Measurements from ENCODE around the gene CDK1.

Gene CDK1

DNA sequence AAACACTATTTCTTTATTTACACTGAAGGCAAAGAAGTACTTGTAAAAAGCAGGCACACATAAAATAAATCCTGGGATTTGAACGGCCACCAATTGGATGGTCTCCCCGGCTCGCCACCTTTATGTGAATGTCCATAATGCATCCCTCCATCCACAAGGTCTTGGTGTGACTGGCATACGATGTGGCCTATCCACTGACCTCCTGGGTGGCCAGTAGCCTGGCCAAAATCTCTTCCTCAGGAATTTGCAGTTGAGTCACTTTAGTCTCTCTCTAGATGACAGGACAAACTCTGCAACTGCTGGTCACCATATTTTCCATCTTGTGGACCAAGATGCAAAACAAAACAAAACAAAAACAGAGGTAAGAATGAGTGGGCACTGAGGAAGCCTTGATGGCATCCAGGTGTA, 39.1 kb downstream of the CDK1 start:
- TF ChIP-seq, protein P1, sequence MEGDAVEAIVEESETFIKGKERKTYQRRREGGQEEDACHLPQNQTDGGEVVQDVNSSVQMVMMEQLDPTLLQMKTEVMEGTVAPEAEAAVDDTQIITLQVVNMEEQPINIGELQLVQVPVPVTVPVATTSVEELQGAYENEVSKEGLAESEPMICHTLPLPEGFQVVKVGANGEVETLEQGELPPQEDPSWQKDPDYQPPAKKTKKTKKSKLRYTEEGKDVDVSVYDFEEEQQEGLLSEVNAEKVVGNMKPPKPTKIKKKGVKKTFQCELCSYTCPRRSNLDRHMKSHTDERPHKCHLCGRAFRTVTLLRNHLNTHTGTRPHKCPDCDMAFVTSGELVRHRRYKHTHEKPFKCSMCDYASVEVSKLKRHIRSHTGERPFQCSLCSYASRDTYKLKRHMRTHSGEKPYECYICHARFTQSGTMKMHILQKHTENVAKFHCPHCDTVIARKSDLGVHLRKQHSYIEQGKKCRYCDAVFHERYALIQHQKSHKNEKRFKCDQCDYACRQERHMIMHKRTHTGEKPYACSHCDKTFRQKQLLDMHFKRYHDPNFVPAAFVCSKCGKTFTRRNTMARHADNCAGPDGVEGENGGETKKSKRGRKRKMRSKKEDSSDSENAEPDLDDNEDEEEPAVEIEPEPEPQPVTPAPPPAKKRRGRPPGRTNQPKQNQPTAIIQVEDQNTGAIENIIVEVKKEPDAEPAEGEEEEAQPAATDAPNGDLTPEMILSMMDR (IDR thresholded peaks at IDR 0.05; ENCODE audit: low read depth, low read length), result no peak
- Histone ChIP-seq H3K36me3 (no peaks in the 10 kb centered on the region), H3K27ac (no peak overlapping the region), H3K9me3 (ENCODE audit: severe bottlenecking) (no peaks in the 10 kb centered on the region), H3K4me3 (ENCODE audit: low read depth, low read length) (no peak overlapping the region), H3K27me3 (ENCODE audit: insufficient read depth, low read depth, severe bottlenecking) (no peaks in the 10 kb centered on the region)
- no peak for DNase-seq

DNA sequence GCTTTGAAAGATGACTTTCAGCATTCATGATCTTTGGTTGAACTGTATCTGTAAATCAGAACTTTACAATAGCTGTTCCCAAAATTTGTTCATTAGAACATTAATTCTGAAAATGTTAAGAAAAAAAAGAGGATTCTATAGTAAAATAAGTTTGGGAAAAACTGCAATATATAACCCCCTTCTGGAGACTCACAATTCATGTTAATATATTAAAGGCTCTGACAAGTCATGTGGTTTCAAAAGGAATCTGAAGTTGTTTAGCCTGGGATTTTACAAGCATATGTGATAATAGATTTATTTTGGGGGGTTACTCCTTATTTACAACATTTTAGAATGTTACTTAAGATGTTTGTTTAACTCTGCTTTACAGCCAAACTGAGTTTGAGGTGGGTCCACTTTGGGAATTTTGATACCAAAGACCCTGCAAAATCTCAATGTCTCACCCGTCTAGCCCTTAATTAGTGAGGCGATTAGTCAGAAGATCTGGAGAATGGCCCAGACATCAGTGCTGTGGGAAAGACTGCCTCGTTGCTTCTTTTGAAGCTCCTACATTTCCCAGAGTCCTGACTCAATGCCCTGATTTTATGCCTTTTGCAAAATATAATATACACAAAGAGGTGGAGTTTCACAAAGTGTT, 40.0 kb downstream of the CDK1 start:
- Histone ChIP-seq H3K36me3 (no peaks in the 10 kb centered on the region), H3K27me3 (ENCODE audit: insufficient read depth, low read depth, severe bottlenecking) (no peaks in the 10 kb centered on the region), H3K9me3 (ENCODE audit: severe bottlenecking) (no peaks in the 10 kb centered on the region), H3K27ac (no peak overlapping the region), H3K4me3 (ENCODE audit: low read depth, low read length) (no peak overlapping the region)
- TF ChIP-seq, protein P1 (IDR thresholded peaks at IDR 0.05; ENCODE audit: low read depth, low read length), result no peak
- no peak for DNase-seq

DNA sequence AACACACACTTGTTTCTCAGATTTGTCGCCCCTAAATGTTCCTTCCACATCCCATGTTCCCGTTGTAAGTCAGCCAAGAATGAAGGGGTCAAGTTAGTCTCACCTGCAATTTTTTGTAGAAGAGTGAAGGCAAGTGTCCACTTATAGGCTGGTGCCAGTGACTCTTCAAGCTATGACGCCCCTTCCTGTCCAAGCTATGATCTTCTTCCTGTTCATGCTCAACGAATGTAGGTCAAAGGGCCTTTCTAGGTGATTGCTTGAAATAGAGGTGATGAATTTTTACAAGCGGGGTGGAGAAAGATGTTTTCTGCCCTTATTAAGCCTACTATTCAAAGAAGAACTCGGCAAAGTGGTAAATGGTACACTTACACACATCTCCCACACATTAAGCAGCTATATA, 41.0 kb downstream of the CDK1 start:
- Histone ChIP-seq H3K36me3 (no peaks in the 10 kb centered on the region), H3K4me3 (ENCODE audit: low read depth, low read length) (no peak overlapping the region), H3K9me3 (ENCODE audit: severe bottlenecking) (no peaks in the 10 kb centered on the region), H3K27ac (no peak overlapping the region), H3K27me3 (ENCODE audit: insufficient read depth, low read depth, severe bottlenecking) (no peaks in the 10 kb centered on the region)
- DNase-seq, result no peak
- TF ChIP-seq, protein P1 (IDR thresholded peaks at IDR 0.05; ENCODE audit: low read depth, low read length), result no peak

DNA sequence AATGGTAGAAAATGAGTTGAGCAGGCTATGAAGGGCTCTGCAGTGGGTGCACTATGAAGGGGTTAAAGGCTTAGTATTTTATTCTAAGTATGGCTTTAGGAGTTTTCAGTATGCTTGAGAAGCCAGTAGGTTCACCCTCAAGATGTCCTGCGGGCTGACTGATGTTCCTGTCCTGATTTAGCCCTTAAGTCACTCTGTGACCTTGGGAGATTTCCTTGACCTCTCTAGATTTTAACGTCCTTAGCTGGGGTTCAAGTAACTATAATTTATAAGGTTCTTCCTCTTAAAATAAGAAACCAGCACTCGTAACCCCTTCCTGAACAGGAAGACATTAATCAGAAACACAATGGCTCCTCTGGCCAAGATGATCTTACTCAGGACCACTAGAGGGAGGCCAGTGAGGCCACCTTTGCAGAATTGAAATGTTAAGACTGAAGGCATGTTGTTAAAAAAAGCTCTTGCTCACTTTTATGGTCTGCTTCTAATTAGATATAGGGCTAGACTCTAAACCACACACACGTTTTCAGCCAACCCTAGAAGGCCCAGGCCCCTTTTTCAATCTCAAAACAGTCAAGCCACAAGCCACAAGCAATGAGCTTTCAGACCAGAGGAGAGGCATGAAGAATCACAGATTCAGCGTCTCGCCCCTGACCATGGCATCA, 41.9 kb downstream of the CDK1 start:
- TF ChIP-seq, protein P1 (IDR thresholded peaks at IDR 0.05; ENCODE audit: low read depth, low read length), result peak; percentile 51
- no peaks in the 10 kb centered on the region for H3K9me3 ChIP-seq (ENCODE audit: severe bottlenecking)
- no peaks in the 10 kb centered on the region for H3K36me3 ChIP-seq
- H3K27ac ChIP-seq, result no peak overlapping the region
- H3K4me3 ChIP-seq (ENCODE audit: low read depth, low read length), result no peak overlapping the region
- DNase-seq, result no peak
- H3K27me3 ChIP-seq (ENCODE audit: insufficient read depth, low read depth, severe bottlenecking), result no peaks in the 10 kb centered on the region

DNA sequence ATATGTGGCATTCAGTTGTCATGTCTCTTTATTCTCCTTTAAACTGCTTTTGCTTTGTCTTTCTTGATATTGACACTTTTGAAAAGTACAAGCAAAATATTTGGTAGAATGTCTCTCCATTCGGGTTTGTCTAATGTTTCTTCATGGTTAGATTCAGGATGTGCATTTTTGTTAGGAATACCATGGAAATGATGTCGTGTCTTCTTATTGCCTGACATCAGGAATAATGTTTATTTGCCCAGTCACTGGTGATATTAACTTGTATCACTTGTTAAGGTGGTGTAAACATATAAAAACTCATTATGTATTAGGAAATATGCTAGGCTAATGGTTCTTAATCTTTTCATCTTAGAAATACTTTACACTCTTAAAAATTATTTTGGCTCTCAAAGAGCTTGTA, 43.4 kb downstream of the CDK1 start:
- TF ChIP-seq, protein P1 (IDR thresholded peaks at IDR 0.05; ENCODE audit: low read depth, low read length), result no peak
- no peak for DNase-seq
- H3K4me3 ChIP-seq (ENCODE audit: low read depth, low read length), result no peak overlapping the region
- no peaks in the 10 kb centered on the region for H3K36me3 ChIP-seq
- no peak overlapping the region for H3K27ac ChIP-seq
- H3K27me3 ChIP-seq (ENCODE audit: insufficient read depth, low read depth, severe bottlenecking), result no peaks in the 10 kb centered on the region
- no peaks in the 10 kb centered on the region for H3K9me3 ChIP-seq (ENCODE audit: severe bottlenecking)

All from WERI-Rb-1 (cell line).